HG02763 (cell line): ENCODE results near the gene GPR141.

Experiments used
- ATAC-seq: cut with Tn5 transposase; IDR thresholded peaks from one replicate; pipeline ENCODE4 v1.9.1; 2021; ENCODE audit warnings: mild to moderate bottlenecking, moderate library complexity; ENCODE audit not compliant: unreplicated experiment

GPR141 gene

GRCh38 chr7:37683246-37684120 lies at the start of gene GPR141:
Gene GPR141 (plus strand): TSS chr7:37683766. CDS start chr7:37740394, 56,628 bp downstream.
- peak; percentile 89 for ATAC-seq

GRCh38 chr7:37635346-37635745 lies 48.2 kb upstream of the GPR141 start:
- no peak for ATAC-seq

GRCh38 chr7:37642028-37642540 lies 41.5 kb upstream of the GPR141 start:
- ATAC-seq: no peak

- ATAC-seq: no peak
These were observed 39.7 kb upstream of the GPR141 start for GRCh38 chr7:37643876-37644275.

GRCh38 chr7:37645282-37646050 lies 38.1 kb upstream of the GPR141 start:
- ATAC-seq: no peak

GRCh38 chr7:37656913-37657530 lies 26.5 kb upstream of the GPR141 start:
- ATAC-seq: peak; percentile 82

- no peak for ATAC-seq
These were observed 25.8 kb upstream of the GPR141 start for GRCh38 chr7:37657816-37658215.

- ATAC-seq: no peak
These were observed 23.5 kb upstream of the GPR141 start for GRCh38 chr7:37659971-37660565.

GRCh38 chr7:37660614-37661013 lies 23.0 kb upstream of the GPR141 start:
- no peak for ATAC-seq

GRCh38 chr7:37663693-37664092 lies 19.9 kb upstream of the GPR141 start:
- ATAC-seq: no peak

- no peak for ATAC-seq
These were observed 18.1 kb upstream of the GPR141 start for GRCh38 chr7:37665352-37666022.

- no peak for ATAC-seq
These were observed 17.4 kb upstream of the GPR141 start for GRCh38 chr7:37666026-37666799.

GRCh38 chr7:37669818-37670217 lies 13.7 kb upstream of the GPR141 start:
- ATAC-seq: no peak

- no peak for ATAC-seq
These were observed 13.1 kb upstream of the GPR141 start for GRCh38 chr7:37670436-37670835.

- ATAC-seq: no peak
These were observed 11.7 kb upstream of the GPR141 start for GRCh38 chr7:37671876-37672275.

GRCh38 chr7:37672926-37673325 lies 10.6 kb upstream of the GPR141 start:
- no peak for ATAC-seq

- ATAC-seq: no peak
These were observed 10.0 kb upstream of the GPR141 start for GRCh38 chr7:37673523-37673922.

GRCh38 chr7:37674531-37674930 lies 9.0 kb upstream of the GPR141 start:
- ATAC-seq: no peak

- ATAC-seq: no peak
These were observed 7.8 kb upstream of the GPR141 start for GRCh38 chr7:37675749-37676148.

GRCh38 chr7:37684927-37685326 lies 1.4 kb downstream of the GPR141 start:
- ATAC-seq: no peak
